Natural killer cell (primary cell): ENCODE measurements around the gene ZSWIM6. TPM values are rescaled to one million over a fixed set of nuclear protein-coding genes. Genes with fewer than 3 reads are reported as not detected.

Experiments
- ATAC-seq, 3 donors: fragments of 150-1000 bp in 2 of 3; fragments of 200-7000 bp in 1 of 3; cut with Tn5 transposase; 1 replicate in 1 of 3; 2 replicates in 2 of 3; pipeline ENCODE4 v1.10.0; 2021; ENCODE audit warnings: mild to moderate bottlenecking in 2 of 3, moderate library complexity in 2 of 3
- DNase-seq, 2 donors: peaks; one replicate each; pipeline versions ENCODE4 v3.0.0 to v3.0.0-alpha.2; 2013 to 2021; ENCODE audit warnings: mixed read lengths in 1 of 2
- H3K27ac ChIP-seq: one replicate; pipeline ENCODE4 v1.5.1; 2013; ENCODE audit warnings: mild to moderate bottlenecking, low read length
- H3K27me3 ChIP-seq: one replicate; pipeline ENCODE4 v1.6.1; 2013; ENCODE audit warnings: low read length; ENCODE audit not compliant: control insufficient read depth, insufficient read depth
- H3K36me3 ChIP-seq: one replicate; pipeline ENCODE4 v1.6.1; 2013; ENCODE audit warnings: low read length; ENCODE audit not compliant: control insufficient read depth, insufficient read depth
- H3K4me1 ChIP-seq: one replicate; pipeline ENCODE4 v1.6.1; 2013; ENCODE audit warnings: low read length; ENCODE audit not compliant: control insufficient read depth, insufficient read depth
- H3K4me3 ChIP-seq: one replicate; pipeline ENCODE4 v1.5.1; 2013; ENCODE audit warnings: low read length
- H3K9me3 ChIP-seq: one replicate; pipeline ENCODE4 v1.6.1; 2013; ENCODE audit warnings: low read length; ENCODE audit not compliant: control insufficient read depth, insufficient read depth
- H3K27ac Mint-ChIP-seq, 2 donors: one replicate each; pipeline ENCODE4 v1.8.0; 2022; ENCODE audit warnings: mild to moderate bottlenecking in 2 of 2, mixed read lengths in 2 of 2, moderate library complexity in 1 of 2
- H3K27me3 Mint-ChIP-seq, 2 donors: one replicate each; pipeline ENCODE4 v1.8.0; 2022; ENCODE audit warnings: low read depth in 2 of 2, mixed read lengths in 2 of 2
- H3K36me3 Mint-ChIP-seq: one replicate; pipeline ENCODE4 v1.8.0; 2022; ENCODE audit warnings: mixed read lengths
- H3K4me1 Mint-ChIP-seq, 2 donors: one replicate each; pipeline ENCODE4 v1.8.0; 2022; ENCODE audit warnings: mixed read lengths in 2 of 2
- H3K4me3 Mint-ChIP-seq: one replicate; pipeline ENCODE4 v1.8.0; 2022; ENCODE audit warnings: mild to moderate bottlenecking, moderate library complexity, mixed read lengths
- H3K9me3 Mint-ChIP-seq, 2 donors: one replicate each; pipeline ENCODE4 v1.8.0; 2022; ENCODE audit warnings: mixed read lengths in 2 of 2
- CTCF ChIP-seq: fragments of 200-600 bp; IDR thresholded peaks from one replicate; pipeline ENCODE4 v1.8.0; 2022; ENCODE audit warnings: antibody characterized with exemption
- WGBS: methylation state at CpG from one replicate; pipeline ENCODE4 v1.1.7; 2013; ENCODE audit warnings: missing lambda C conversion rate; ENCODE audit not compliant: insufficient coverage; 5-methylcytosine and 5-hydroxymethylcytosine counted together
- intact Hi-C: fragments of 100-400 bp; cut with micrococcal nuclease; formaldehyde crosslinking; loops from one replicate; pipeline ENCODE4 v1.14.2; 2022
- total RNA-seq, 4 donors: library from RNA; stranded (reverse); fragments of 120-200 nt in 1 of 4; gene quantifications; one replicate each; pipeline versions ENCODE4 v1.2.3 to v1.2.4, GENCODE V29; 2013 to 2022

Gene ZSWIM6
- total RNA-seq, 3 donors from 2014 or later (not counting 1 experiment from before 2014, with no cell fraction given) = 8.7 to 11.4 (median 10.5) TPM

GRCh38 chr5:61440086-61440485, 108.0 kb downstream of the ZSWIM6 start:
- Mint-ChIP-seq H3K27me3 (no peaks in the 10 kb centered on the region), H3K36me3 (peaks cover 8% of the 10 kb centered on the region), H3K9me3 (peaks cover 3 to 4% of the 10 kb centered on the region in 2 donors), H3K4me3 (no peak overlapping the region), H3K4me1 (peaks cover 18 to 21% of the 10 kb centered on the region in 2 donors), H3K27ac (no peak overlapping the region)
- Histone ChIP-seq H3K27ac (no peak overlapping the region), H3K4me1 (no peaks in the 10 kb centered on the region), H3K4me3 (no peak overlapping the region), H3K36me3 (no peaks in the 10 kb centered on the region), H3K27me3 (no peaks in the 10 kb centered on the region), H3K9me3 (peaks cover 19% of the 10 kb centered on the region)
- intact Hi-C loops = no loop called here
- TF ChIP-seq CTCF = no peak
- DNase-seq (no peak), ATAC-seq (no peak)
- 100% methylated on average over 3 of the region's 3 CpGs for WGBS

GRCh38 chr5:61440596-61440995, 108.5 kb downstream of the ZSWIM6 start:
- Histone ChIP-seq H3K4me3 (no peak overlapping the region), H3K9me3 (peaks cover 19% of the 10 kb centered on the region), H3K4me1 (no peaks in the 10 kb centered on the region), H3K27ac (no peak overlapping the region), H3K27me3 (no peaks in the 10 kb centered on the region), H3K36me3 (no peaks in the 10 kb centered on the region)
- peaks cover 21 to 22% of the 10 kb centered on the region in 2 donors for H3K4me1 Mint-ChIP-seq
- H3K27me3 Mint-ChIP-seq = no peaks in the 10 kb centered on the region
- no peak overlapping the region for H3K27ac Mint-ChIP-seq
- H3K36me3 Mint-ChIP-seq = peaks cover 8% of the 10 kb centered on the region
- DNase-seq (no peak), ATAC-seq (no peak)
- intact Hi-C loops = no loop called here
- WGBS = 67% methylated on average over 2 of the region's 3 CpGs
- TF ChIP-seq CTCF = no peak
- no peak overlapping the region for H3K4me3 Mint-ChIP-seq
- H3K9me3 Mint-ChIP-seq = peaks cover 3 to 4% of the 10 kb centered on the region in 2 donors

GRCh38 chr5:61441742-61442141, 109.7 kb downstream of the ZSWIM6 start:
- Mint-ChIP-seq H3K36me3 (peaks cover 8% of the 10 kb centered on the region), H3K9me3 (peaks cover 3 to 4% of the 10 kb centered on the region in 2 donors), H3K4me1 (peaks cover 15% of the 10 kb centered on the region in 2 donors), H3K4me3 (no peak overlapping the region), H3K27me3 (no peaks in the 10 kb centered on the region), H3K27ac (no peak overlapping the region)
- Histone ChIP-seq H3K27ac (no peak overlapping the region), H3K27me3 (no peaks in the 10 kb centered on the region), H3K36me3 (no peaks in the 10 kb centered on the region), H3K4me1 (no peaks in the 10 kb centered on the region), H3K4me3 (no peak overlapping the region), H3K9me3 (peaks cover 19% of the 10 kb centered on the region)
- WGBS = 96% methylated on average over 4 of the region's 4 CpGs
- TF ChIP-seq CTCF = no peak
- DNase-seq = no peak
- intact Hi-C loops = no loop called here
- no peak for ATAC-seq

GRCh38 chr5:61447780-61448495, 115.9 kb downstream of the ZSWIM6 start:
- Mint-ChIP-seq H3K9me3 (peaks cover 6 to 11% of the 10 kb centered on the region in 2 donors), H3K4me1 (peaks cover 4 to 13% of the 10 kb centered on the region in 2 donors), H3K27ac (no peak overlapping the region), H3K27me3 (no peaks in the 10 kb centered on the region), H3K4me3 (no peak overlapping the region), H3K36me3 (peaks cover 10% of the 10 kb centered on the region)
- 100% methylated on average over 1 of the region's 2 CpGs for WGBS
- Histone ChIP-seq H3K4me3 (no peak overlapping the region), H3K4me1 (no peaks in the 10 kb centered on the region), H3K36me3 (no peaks in the 10 kb centered on the region), H3K27me3 (no peaks in the 10 kb centered on the region), H3K9me3 (peaks cover 8% of the 10 kb centered on the region), H3K27ac (no peak overlapping the region)
- intact Hi-C loops = no loop called here
- ATAC-seq = no peak
- no peak for TF ChIP-seq CTCF
- no peak for DNase-seq
